Activated T-helper 17 cell treated with anti-CD3 and anti-CD28 coated beads, Interleukin-2, amount 50 U/mL, for 72 hours (primary cell): ENCODE data around the gene BMPR1A. TPM values are rescaled to one million over a fixed set of nuclear protein-coding genes. Genes with fewer than 3 reads are reported as not detected.
"Not testable (repeated sequence)": the region's sequence is repeated elsewhere in the genome, so short reads cannot be mapped to it uniquely, and the experiment has no call there.

Experiments used
- ATAC-seq: fragments of 150-1000 bp; cut with Tn5 transposase; replicated peaks from 2 replicates; pipeline ENCODE4 v1.10.0; 2021; ENCODE audit warnings: mild to moderate bottlenecking, moderate library complexity
- H3K27ac Mint-ChIP-seq: one replicate; pipeline ENCODE4 v1.8.0; 2022; ENCODE audit warnings: mixed read lengths
- H3K27me3 Mint-ChIP-seq: one replicate; pipeline ENCODE4 v1.8.0; 2022; ENCODE audit warnings: mixed read lengths
- H3K36me3 Mint-ChIP-seq: one replicate; pipeline ENCODE4 v1.8.0; 2022; ENCODE audit warnings: low read depth, mild to moderate bottlenecking, mixed read lengths
- H3K4me1 Mint-ChIP-seq: one replicate; pipeline ENCODE4 v1.8.0; 2022; ENCODE audit warnings: mixed read lengths
- H3K4me3 Mint-ChIP-seq: one replicate; pipeline ENCODE4 v1.8.0; 2022; ENCODE audit warnings: mild to moderate bottlenecking, mixed read lengths
- H3K9me3 Mint-ChIP-seq: one replicate; pipeline ENCODE4 v1.8.0; 2022; ENCODE audit warnings: mixed read lengths
- total RNA-seq, 2 donors: library from RNA; stranded (reverse); gene quantifications; one replicate each; pipeline ENCODE4 v1.2.3, GENCODE V29; 2022

Gene BMPR1A
- total RNA-seq, 2 donors from 2014 or later, result 11.1 to 14.4 TPM

DNA sequence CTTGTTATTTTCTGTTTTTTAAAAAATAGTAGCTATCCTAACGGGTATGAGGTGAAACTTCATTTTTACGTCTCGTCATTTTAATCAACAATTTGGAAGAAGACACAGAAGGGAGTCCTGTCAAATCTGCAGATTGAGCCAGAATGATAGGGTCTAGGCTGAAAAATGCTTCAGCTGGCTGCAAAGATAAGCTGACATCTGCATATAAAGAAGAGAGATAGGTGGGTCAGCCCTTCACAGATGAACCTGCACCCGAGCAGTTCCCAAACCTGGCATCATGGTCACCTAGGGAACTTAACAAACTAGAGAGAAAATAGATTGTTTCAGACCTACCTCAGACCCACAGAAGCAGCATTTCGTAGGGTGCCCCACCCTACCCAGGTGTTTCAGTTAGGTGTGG is 35.2 kb upstream of the BMPR1A start:
- Mint-ChIP-seq H3K27ac (no peak overlapping the region), H3K9me3 (no peaks in the 10 kb centered on the region), H3K36me3 (no peaks in the 10 kb centered on the region), H3K27me3 (no peaks in the 10 kb centered on the region), H3K4me1 (no peaks in the 10 kb centered on the region), H3K4me3 (no peak overlapping the region)
- ATAC-seq, result no peak

GRCh38 chr10:86723009-86723408 is 33.4 kb upstream of the BMPR1A start:
- H3K4me3 Mint-ChIP-seq, result no peak overlapping the region
- peaks cover 2% of the 10 kb centered on the region for H3K27me3 Mint-ChIP-seq
- no peak overlapping the region for H3K27ac Mint-ChIP-seq
- H3K9me3 Mint-ChIP-seq, result no peaks in the 10 kb centered on the region
- no peaks in the 10 kb centered on the region for H3K36me3 Mint-ChIP-seq
- no peaks in the 10 kb centered on the region for H3K4me1 Mint-ChIP-seq
- ATAC-seq, result no peak

DNA sequence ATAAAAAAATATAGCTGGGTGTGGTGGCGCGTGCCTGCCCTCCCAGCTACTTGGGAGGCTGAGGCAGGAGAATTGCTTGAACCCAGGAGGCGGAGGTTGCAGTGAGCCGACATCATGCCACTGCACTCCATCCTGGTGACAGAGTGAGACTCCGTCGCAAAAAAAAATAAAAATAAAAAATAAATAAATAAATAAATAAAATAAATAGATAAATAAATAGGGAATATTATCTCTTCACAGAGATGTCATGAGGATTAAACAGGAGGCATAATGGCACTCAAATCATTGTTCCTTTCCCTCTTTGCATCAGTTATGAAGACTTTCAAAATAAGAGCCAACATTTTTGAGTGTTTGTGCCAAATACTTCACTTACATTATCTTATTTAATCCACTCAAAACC is 32.0 kb upstream of the BMPR1A start:
- Mint-ChIP-seq H3K9me3 (no peaks in the 10 kb centered on the region), H3K27ac (no peak overlapping the region), H3K36me3 (no peaks in the 10 kb centered on the region), H3K27me3 (peaks cover 3% of the 10 kb centered on the region), H3K4me1 (no peaks in the 10 kb centered on the region), H3K4me3 (no peak overlapping the region)
- no peak for ATAC-seq

GRCh38 chr10:86725980-86726676 is 30.3 kb upstream of the BMPR1A start:
- no peak for ATAC-seq
- Mint-ChIP-seq H3K36me3 (no peaks in the 10 kb centered on the region), H3K4me3 (no peak overlapping the region), H3K4me1 (no peaks in the 10 kb centered on the region), H3K27ac (no peak overlapping the region), H3K27me3 (peaks cover 7% of the 10 kb centered on the region), H3K9me3 (no peaks in the 10 kb centered on the region)

DNA sequence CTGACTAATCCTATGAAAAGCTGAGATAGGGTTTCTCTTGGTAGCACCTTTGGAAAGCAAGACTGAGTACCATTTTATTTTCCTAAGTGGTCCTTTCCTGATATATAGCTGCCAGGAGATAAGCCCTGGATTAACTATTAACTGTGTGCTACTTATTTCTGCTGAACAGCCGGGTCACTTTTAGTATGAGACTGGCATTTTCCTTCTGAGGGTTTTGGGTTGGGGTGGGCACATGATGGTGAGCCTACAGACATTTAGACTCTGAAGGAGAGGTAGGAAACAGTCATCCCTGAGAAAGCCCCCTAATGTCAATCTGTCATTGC is 29.8 kb upstream of the BMPR1A start:
- Mint-ChIP-seq H3K4me1 (no peaks in the 10 kb centered on the region), H3K36me3 (no peaks in the 10 kb centered on the region), H3K27ac (no peak overlapping the region), H3K4me3 (no peak overlapping the region), H3K9me3 (no peaks in the 10 kb centered on the region), H3K27me3 (peaks cover 7% of the 10 kb centered on the region)
- no peak for ATAC-seq

GRCh38 chr10:86727470-86727869 is 28.9 kb upstream of the BMPR1A start:
- Mint-ChIP-seq H3K4me1 (no peaks in the 10 kb centered on the region), H3K9me3 (no peaks in the 10 kb centered on the region), H3K36me3 (no peaks in the 10 kb centered on the region), H3K27me3 (peaks cover 7% of the 10 kb centered on the region), H3K27ac (no peak overlapping the region), H3K4me3 (no peak overlapping the region)
- ATAC-seq, result no peak

- no peak for ATAC-seq
- H3K27ac Mint-ChIP-seq, result no peak overlapping the region
- H3K36me3 Mint-ChIP-seq, result no peaks in the 10 kb centered on the region
- no peak overlapping the region for H3K4me3 Mint-ChIP-seq
- H3K4me1 Mint-ChIP-seq, result no peaks in the 10 kb centered on the region
- H3K9me3 Mint-ChIP-seq, result no peaks in the 10 kb centered on the region
- peaks cover 7% of the 10 kb centered on the region for H3K27me3 Mint-ChIP-seq
Observed at GRCh38 chr10:86728056-86728455, 28.4 kb upstream of the BMPR1A start.

- Mint-ChIP-seq H3K27ac (no peak overlapping the region), H3K9me3 (no peaks in the 10 kb centered on the region), H3K4me3 (no peak overlapping the region), H3K4me1 (no peaks in the 10 kb centered on the region), H3K27me3 (peaks cover 7% of the 10 kb centered on the region), H3K36me3 (no peaks in the 10 kb centered on the region)
- no peak for ATAC-seq
Observed at GRCh38 chr10:86729677-86730076, 26.7 kb upstream of the BMPR1A start.

- peaks cover 7% of the 10 kb centered on the region for H3K27me3 Mint-ChIP-seq
- no peak overlapping the region for H3K27ac Mint-ChIP-seq
- no peaks in the 10 kb centered on the region for H3K9me3 Mint-ChIP-seq
- no peaks in the 10 kb centered on the region for H3K4me1 Mint-ChIP-seq
- no peak overlapping the region for H3K4me3 Mint-ChIP-seq
- ATAC-seq, result no peak
- H3K36me3 Mint-ChIP-seq, result no peaks in the 10 kb centered on the region
Observed at GRCh38 chr10:86730227-86730626, 26.2 kb upstream of the BMPR1A start.

- Mint-ChIP-seq H3K4me1 (no peaks in the 10 kb centered on the region), H3K9me3 (no peaks in the 10 kb centered on the region), H3K36me3 (no peaks in the 10 kb centered on the region), H3K27ac (no peak overlapping the region), H3K27me3 (peaks cover 7% of the 10 kb centered on the region), H3K4me3 (no peak overlapping the region)
- no peak for ATAC-seq
Observed at GRCh38 chr10:86732771-86733170, 23.6 kb upstream of the BMPR1A start.

- Mint-ChIP-seq H3K9me3 (no peaks in the 10 kb centered on the region), H3K27ac (no peak overlapping the region), H3K36me3 (no peaks in the 10 kb centered on the region), H3K4me1 (no peaks in the 10 kb centered on the region), H3K4me3 (no peak overlapping the region), H3K27me3 (peaks cover 4% of the 10 kb centered on the region)
- no peak for ATAC-seq
Observed at GRCh38 chr10:86733260-86733671, 23.2 kb upstream of the BMPR1A start.

DNA sequence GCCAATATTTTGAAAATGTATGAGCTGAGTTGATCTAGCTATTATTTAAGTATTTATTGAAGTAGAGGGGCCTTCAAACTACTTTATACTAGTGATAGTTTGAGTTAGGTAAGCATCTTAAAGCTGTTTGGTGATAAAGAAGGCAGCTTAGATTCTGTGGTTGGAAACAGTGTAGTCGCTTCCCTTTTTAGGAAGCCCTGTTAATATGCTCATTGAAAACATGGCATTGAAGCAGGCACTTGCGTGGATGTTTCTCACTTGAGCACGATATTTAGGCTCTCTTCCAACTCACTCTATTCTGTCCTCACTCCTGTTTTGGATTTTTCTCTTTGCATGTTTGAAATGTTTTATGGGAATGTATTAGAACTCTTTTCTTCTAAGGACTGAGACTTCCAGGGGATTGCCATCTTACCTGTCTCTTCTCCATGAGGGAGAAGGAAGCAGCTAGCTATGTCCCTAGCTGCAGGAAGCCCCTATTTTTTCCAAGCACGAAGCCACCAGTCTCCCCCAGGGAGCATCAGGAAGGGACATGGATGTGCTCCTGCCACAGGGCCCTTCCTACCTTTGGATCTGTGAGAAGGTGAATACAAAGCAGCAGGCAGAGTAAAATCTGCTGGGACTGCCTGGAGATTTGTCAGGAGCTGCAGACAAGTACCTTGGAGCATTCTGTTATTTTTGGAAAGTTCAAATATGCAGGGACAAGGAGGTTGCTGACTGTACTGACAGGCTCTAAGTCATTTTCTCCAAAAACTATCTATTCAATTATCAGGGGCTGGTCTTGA is 22.0 kb upstream of the BMPR1A start:
- ATAC-seq, result no peak
- H3K4me3 Mint-ChIP-seq, result no peak overlapping the region
- H3K27me3 Mint-ChIP-seq, result peaks cover 4% of the 10 kb centered on the region
- H3K4me1 Mint-ChIP-seq, result no peaks in the 10 kb centered on the region
- H3K27ac Mint-ChIP-seq, result no peak overlapping the region
- H3K36me3 Mint-ChIP-seq, result no peaks in the 10 kb centered on the region
- H3K9me3 Mint-ChIP-seq, result no peaks in the 10 kb centered on the region

DNA sequence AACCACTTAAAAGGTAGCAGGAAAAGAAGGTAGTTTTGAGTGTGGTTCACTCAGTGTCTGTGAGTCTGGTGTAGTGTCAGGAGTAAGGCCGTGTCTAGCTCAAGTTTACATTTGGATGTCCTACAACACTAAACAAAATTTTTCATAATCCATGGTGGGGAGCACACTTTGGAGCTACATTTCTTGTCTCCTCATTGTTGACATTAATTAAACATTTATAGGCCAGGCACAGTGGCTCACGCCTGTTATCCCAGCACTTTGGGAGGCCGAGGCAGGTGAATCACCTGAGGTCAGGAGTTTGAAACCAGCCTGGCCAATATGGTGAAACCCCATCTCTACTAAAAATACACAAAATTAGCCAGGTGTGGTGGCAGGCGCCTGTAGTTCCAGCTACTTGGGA is 21.1 kb upstream of the BMPR1A start:
- H3K27ac Mint-ChIP-seq, ATAC-seq, H3K36me3 Mint-ChIP-seq, H3K4me3 Mint-ChIP-seq, H3K9me3 Mint-ChIP-seq, H3K4me1 Mint-ChIP-seq, H3K27me3 Mint-ChIP-seq: not testable (repeated sequence)

DNA sequence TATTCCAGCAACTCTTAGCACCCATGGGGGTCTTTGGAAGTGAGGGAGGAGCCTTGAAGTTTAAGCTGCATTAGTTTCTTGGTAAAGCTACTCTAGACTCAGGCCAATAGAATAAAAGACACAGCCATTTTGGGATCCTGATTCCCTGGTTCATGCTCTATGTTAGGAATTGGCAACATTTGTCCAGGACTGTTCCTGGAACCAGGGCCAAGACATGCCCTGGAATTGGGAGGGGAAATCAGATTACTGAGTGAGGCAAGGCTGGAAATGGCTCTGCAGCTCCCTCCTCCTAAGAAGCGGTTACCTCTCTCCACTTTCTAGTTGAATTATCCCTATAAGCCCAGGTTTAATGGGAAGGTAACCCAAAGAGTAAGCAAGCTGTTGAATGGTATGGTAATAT is 14.2 kb upstream of the BMPR1A start:
- Mint-ChIP-seq H3K9me3 (no peaks in the 10 kb centered on the region), H3K27me3 (peaks cover 5% of the 10 kb centered on the region), H3K36me3 (no peaks in the 10 kb centered on the region), H3K27ac (no peak overlapping the region), H3K4me1 (no peaks in the 10 kb centered on the region), H3K4me3 (no peak overlapping the region)
- no peak for ATAC-seq

DNA sequence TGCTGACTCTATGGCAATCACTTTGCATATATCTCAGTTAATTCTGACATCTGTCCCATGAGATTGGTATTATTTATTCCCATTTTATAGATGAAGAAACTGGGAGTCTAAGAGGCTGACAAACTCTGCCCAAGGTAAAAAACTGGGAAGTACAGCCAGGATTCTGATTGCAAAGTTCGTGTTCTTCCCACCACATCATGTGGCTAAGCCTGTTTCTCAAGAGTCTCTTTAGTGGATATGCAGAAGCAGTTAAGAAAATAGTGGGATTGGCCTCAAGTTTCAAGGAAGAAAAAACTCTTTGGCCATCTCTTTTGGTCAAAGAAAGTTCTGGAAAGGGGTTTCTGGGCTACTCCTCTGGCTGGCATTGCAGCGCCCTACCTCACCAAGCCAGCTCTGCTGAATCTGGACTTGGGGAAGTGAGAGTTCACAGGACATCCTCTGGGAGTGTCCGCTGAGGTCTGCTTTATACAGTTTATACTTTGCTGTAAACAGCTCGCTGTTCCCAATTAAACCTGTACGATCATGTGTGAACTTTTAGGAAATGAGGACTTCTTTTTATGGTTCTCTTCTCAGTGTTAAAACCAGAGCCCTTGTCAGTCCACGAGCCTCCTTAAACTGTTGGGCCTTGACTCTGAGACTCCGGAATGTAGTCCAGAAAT is 12.2 kb upstream of the BMPR1A start:
- H3K36me3 Mint-ChIP-seq, result no peaks in the 10 kb centered on the region
- H3K27ac Mint-ChIP-seq, result no peak overlapping the region

More for the DNA sequence above, 12.2 kb upstream of the BMPR1A start:
- Mint-ChIP-seq H3K4me3 (no peak overlapping the region), H3K27me3 (peaks cover 5% of the 10 kb centered on the region), H3K4me1 (no peaks in the 10 kb centered on the region), H3K9me3 (no peaks in the 10 kb centered on the region)
- no peak for ATAC-seq
